ENCODE data around the gene CCDC177.

Gene CCDC177

GRCh38 chr14:69527635-69528034, 47.0 kb downstream of the CCDC177 start:
- DNase-seq, result no peak

DNA sequence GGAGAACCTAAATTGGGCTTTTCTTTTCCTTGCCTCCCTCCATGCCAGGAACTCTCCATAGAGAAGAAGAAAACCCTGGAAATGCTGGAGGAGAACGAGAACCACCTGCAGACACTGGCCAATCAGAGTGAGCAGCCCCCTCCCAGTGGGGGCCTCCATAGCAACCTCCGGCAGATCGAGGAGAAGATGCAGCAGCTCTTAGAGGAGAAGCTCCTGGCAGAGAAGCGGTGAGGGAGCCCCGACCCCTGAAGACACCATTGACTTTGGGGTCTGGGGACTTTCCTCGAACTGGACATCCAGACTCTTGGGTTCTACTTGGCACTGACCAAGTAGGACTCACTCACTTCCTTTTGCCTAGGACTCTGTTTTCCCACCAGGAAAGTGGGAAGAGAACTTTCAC, 48.8 kb downstream of the CCDC177 start:
- no peak for DNase-seq

GRCh38 chr14:69522026-69522425, 52.6 kb downstream of the CCDC177 start:
- DNase-seq, result no peak
